Sciatic nerve (tissue), 2 donors: ENCODE measurements around the gene CCNB1. TPM values are rescaled to one million over a fixed set of nuclear protein-coding genes. Genes with fewer than 3 reads are reported as not detected.
"Not testable (repeated sequence)": the region's sequence is repeated elsewhere in the genome, so short reads cannot be mapped to it uniquely, and the experiment has no call there.

Source experiments
- ATAC-seq: fragments of 200-7000 bp; cut with Tn5 transposase; one replicate; pipeline ENCODE4 v1.9.1; 2020; ENCODE audit warnings: mild to moderate bottlenecking, moderate library complexity
- DNase-seq: peaks from one replicate; pipeline ENCODE4 v3.0.0-alpha.2; 2020; ENCODE audit warnings: low spot score
- intact Hi-C: fragments of 100-400 bp; cut with DNase I; formaldehyde crosslinking; loops from one replicate; pipeline ENCODE4 v1.14.2; 2022
- total RNA-seq: library from RNA; stranded (reverse); fragmentation: NEBNext Ultra II Directional; extraction: Animal tissue kit (Norgen Biotek cat#: 25700); gene quantifications from one replicate; pipeline ENCODE4 v1.2.1, GENCODE V29; 2021
- donor health status: DM: no; HTN: no; CAD: no.
- donor health status: DM: no; HTN: no; CAD: no.

CCNB1 gene
- total RNA-seq, 1 donor from 2014 or later, result 3.3 TPM

GRCh38 chr5:69170495-69170894 lies 3.5 kb downstream of the CCNB1 start:
- intact Hi-C loops, result no loop called here
- no peak for ATAC-seq
- DNase-seq, result no peak

GRCh38 chr5:69170969-69171368 lies 4.0 kb downstream of the CCNB1 start:
- no peak for ATAC-seq
- no peak for DNase-seq

GRCh38 chr5:69181659-69182293 lies 14.8 kb downstream of the CCNB1 start:
- DNase-seq, intact Hi-C loops, ATAC-seq: not testable (repeated sequence)

More at GRCh38 chr5:69170969-69171368, 4.0 kb downstream of the CCNB1 start:
- intact Hi-C loops, result no loop called here

- intact Hi-C loops, result no loop called here
- DNase-seq (no peak), ATAC-seq (no peak)
Measured at GRCh38 chr5:69184621-69185020, 17.7 kb downstream of the CCNB1 start.

- ATAC-seq (no peak), DNase-seq (no peak)
- intact Hi-C loops, result no loop called here
Measured at GRCh38 chr5:69187342-69187741, 20.4 kb downstream of the CCNB1 start.

- no peak for DNase-seq
- intact Hi-C loops, result loop anchor here (1.0 kb wide), 1 partner anchor 22 kb away; no protein-coding TSS in a partner anchor
- no peak for ATAC-seq
Measured at GRCh38 chr5:69188811-69189161, 21.8 kb downstream of the CCNB1 start.

GRCh38 chr5:69189162-69190086 lies 22.5 kb downstream of the CCNB1 start, which contains the start of gene CENPH:
Gene CENPH (plus strand): TSS chr5:69189583. CDS start chr5:69189635, 52 bp downstream.
- intact Hi-C loops, result no loop called here
- ATAC-seq (peak; percentile 99), DNase-seq (peak; percentile 92)

- intact Hi-C loops, result no loop called here
- no peak for DNase-seq
- no peak for ATAC-seq
Measured at GRCh38 chr5:69202497-69202896, 35.5 kb downstream of the CCNB1 start.

- ATAC-seq (no peak), DNase-seq (no peak)
- intact Hi-C loops, result no loop called here
Measured at GRCh38 chr5:69206528-69207190, 39.7 kb downstream of the CCNB1 start.

GRCh38 chr5:69209602-69210001 lies 42.7 kb downstream of the CCNB1 start:
- DNase-seq (no peak), ATAC-seq (no peak)
- intact Hi-C loops, result no loop called here

GRCh38 chr5:69211200-69211599 lies 44.2 kb downstream of the CCNB1 start:
- DNase-seq (no peak), ATAC-seq (no peak)
- intact Hi-C loops, result no loop called here

- intact Hi-C loops, result no loop called here
- ATAC-seq (no peak), DNase-seq (no peak)
Measured at GRCh38 chr5:69212022-69212421, 45.1 kb downstream of the CCNB1 start.

- intact Hi-C loops, result no loop called here
- DNase-seq, result no peak
- no peak for ATAC-seq
Measured at GRCh38 chr5:69213513-69214215, 46.7 kb downstream of the CCNB1 start.

- no peak for DNase-seq
- intact Hi-C loops, result no loop called here
- no peak for ATAC-seq
Measured at GRCh38 chr5:69217151-69217511, 50.2 kb downstream of the CCNB1 start.

- ATAC-seq, result peak; percentile 100
Measured at GRCh38 chr5:69217548-69218526, 50.9 kb downstream of the CCNB1 start.

GRCh38 chr5:69219939-69220338 lies 53.0 kb downstream of the CCNB1 start:
- ATAC-seq (no peak), DNase-seq (no peak)
- intact Hi-C loops, result no loop called here

More at GRCh38 chr5:69217548-69218526, 50.9 kb downstream of the CCNB1 start:
- peak; percentile 99 for DNase-seq
- intact Hi-C loops, result no loop called here

- DNase-seq, intact Hi-C loops, ATAC-seq: not testable (repeated sequence)
Measured at GRCh38 chr5:69220371-69220770, 53.4 kb downstream of the CCNB1 start.

- DNase-seq, ATAC-seq, intact Hi-C loops: not testable (repeated sequence)
Measured at GRCh38 chr5:69220833-69221232, 53.9 kb downstream of the CCNB1 start.
